ENCODE data around the gene VANGL1. TPM values are rescaled to one million over a fixed set of nuclear protein-coding genes. Genes with fewer than 3 reads are reported as not detected.

The VANGL1 gene
- total RNA-seq, 1 donor from 2014 or later, result 15.2 TPM

DNA sequence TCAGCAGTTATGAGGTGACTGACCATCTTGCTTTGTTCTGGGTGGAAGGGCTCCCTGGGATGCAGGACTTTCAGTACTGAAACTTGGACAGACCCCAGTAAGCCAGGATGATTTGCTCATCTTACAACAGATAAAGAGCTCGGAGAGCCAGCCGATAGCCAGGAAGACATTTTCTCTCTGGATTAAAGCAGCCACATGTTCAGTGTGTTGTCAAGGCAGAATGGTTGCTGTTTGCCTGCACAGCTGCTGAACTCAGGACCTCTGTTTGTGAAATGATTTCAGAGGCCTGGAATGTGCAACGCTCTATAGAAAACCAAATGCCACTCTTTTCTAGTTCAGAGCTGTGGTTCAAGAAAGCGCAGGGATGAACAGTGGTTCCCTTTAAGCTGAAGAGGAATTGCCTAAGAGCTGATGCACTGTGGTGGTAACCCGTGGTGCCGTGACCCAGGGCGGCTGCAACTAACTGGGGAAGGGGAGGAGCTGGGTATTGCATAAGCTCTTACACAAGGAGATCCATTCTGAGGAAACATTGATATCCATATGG lies 86.0 kb downstream of the VANGL1 start:
- no peak overlapping the region for H3K4me3 ChIP-seq (ENCODE audit: low read depth, low read length)
- no peaks in the 10 kb centered on the region for H3K27me3 ChIP-seq (ENCODE audit: control insufficient read depth, insufficient read depth, low read length)
- no peaks in the 10 kb centered on the region for H3K36me3 ChIP-seq (ENCODE audit: control insufficient read depth, insufficient read depth, low read length)
- peak; percentile 75 for DNase-seq (ENCODE audit: low read depth)
- TF ChIP-seq, protein P1, sequence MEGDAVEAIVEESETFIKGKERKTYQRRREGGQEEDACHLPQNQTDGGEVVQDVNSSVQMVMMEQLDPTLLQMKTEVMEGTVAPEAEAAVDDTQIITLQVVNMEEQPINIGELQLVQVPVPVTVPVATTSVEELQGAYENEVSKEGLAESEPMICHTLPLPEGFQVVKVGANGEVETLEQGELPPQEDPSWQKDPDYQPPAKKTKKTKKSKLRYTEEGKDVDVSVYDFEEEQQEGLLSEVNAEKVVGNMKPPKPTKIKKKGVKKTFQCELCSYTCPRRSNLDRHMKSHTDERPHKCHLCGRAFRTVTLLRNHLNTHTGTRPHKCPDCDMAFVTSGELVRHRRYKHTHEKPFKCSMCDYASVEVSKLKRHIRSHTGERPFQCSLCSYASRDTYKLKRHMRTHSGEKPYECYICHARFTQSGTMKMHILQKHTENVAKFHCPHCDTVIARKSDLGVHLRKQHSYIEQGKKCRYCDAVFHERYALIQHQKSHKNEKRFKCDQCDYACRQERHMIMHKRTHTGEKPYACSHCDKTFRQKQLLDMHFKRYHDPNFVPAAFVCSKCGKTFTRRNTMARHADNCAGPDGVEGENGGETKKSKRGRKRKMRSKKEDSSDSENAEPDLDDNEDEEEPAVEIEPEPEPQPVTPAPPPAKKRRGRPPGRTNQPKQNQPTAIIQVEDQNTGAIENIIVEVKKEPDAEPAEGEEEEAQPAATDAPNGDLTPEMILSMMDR (IDR thresholded peaks at IDR 0.05; ENCODE audit: insufficient read depth, low read length, poor library complexity, severe bottlenecking), result no peak

DNA sequence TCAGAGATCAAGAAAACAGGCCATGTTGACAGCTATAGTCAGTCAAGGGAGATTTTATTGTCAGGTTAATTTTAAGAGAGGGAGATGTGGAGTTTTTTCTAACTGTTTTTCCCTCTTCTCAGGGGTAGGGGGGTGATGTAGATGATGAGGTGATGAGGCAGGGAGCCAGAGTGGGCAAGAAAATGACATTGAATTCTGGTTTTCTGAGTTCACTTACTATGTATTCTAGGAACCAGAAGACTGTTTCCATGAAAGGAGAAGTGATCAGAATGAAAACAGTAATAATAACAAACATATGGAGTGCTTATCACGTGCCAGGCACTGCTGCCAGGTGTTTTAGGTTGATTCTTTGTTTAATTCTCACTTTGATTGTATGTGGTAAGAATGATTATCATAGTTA lies 86.6 kb downstream of the VANGL1 start:
- Histone ChIP-seq H3K4me3 (ENCODE audit: low read depth, low read length) (no peak overlapping the region), H3K27me3 (ENCODE audit: control insufficient read depth, insufficient read depth, low read length) (no peaks in the 10 kb centered on the region), H3K36me3 (ENCODE audit: control insufficient read depth, insufficient read depth, low read length) (no peaks in the 10 kb centered on the region)
- DNase-seq (ENCODE audit: low read depth), result no peak
- TF ChIP-seq, protein P1 (IDR thresholded peaks at IDR 0.05; ENCODE audit: insufficient read depth, low read length, poor library complexity, severe bottlenecking), result no peak

DNA sequence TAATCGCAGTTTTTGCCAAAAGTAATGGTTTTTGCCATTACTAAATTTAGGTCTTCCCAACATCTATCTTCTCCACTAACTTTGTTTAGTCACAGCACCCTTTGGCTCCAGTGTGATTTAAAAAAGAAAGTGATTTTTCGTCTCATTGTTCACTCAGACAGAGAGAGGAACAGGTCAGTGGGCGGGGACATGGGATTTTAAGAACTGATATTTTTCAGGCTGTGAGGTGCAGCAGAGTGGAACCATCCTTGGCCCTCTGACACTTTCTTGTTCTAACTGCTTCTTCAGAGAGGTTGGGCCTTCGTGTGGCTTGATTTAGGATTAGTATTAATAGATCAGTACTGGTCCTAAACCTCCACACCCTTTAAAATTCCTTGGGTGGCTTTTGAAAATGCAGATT lies 88.0 kb downstream of the VANGL1 start:
- no peaks in the 10 kb centered on the region for H3K27me3 ChIP-seq (ENCODE audit: control insufficient read depth, insufficient read depth, low read length)
- no peaks in the 10 kb centered on the region for H3K36me3 ChIP-seq (ENCODE audit: control insufficient read depth, insufficient read depth, low read length)
- no peak overlapping the region for H3K4me3 ChIP-seq (ENCODE audit: low read depth, low read length)
- DNase-seq (ENCODE audit: low read depth), result no peak
- TF ChIP-seq, protein P1 (IDR thresholded peaks at IDR 0.05; ENCODE audit: insufficient read depth, low read length, poor library complexity, severe bottlenecking), result no peak

DNA sequence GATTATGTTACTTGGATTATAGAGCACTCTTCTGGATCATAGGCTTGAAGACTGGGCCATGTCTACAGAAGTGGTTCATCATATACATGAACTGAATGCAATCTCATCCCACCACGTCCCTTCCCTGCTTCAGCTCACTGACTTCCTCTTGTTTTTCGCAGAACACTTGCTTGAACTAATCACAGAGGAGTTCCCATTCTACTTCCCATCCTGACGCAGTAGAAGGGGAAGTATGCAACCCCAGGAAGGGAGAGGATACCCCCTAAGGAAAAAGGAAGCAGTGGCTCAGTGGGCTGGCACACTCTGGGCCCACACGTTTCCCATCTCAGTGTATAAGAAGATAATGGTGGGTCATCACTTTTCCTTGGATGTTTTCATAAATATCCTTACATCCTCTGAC lies 90.5 kb downstream of the VANGL1 start:
- DNase-seq (ENCODE audit: low read depth), result no peak
- Histone ChIP-seq H3K27me3 (ENCODE audit: control insufficient read depth, insufficient read depth, low read length) (no peaks in the 10 kb centered on the region), H3K36me3 (ENCODE audit: control insufficient read depth, insufficient read depth, low read length) (no peaks in the 10 kb centered on the region), H3K4me3 (ENCODE audit: low read depth, low read length) (no peak overlapping the region)
- TF ChIP-seq, protein P1 (IDR thresholded peaks at IDR 0.05; ENCODE audit: insufficient read depth, low read length, poor library complexity, severe bottlenecking), result no peak

DNA sequence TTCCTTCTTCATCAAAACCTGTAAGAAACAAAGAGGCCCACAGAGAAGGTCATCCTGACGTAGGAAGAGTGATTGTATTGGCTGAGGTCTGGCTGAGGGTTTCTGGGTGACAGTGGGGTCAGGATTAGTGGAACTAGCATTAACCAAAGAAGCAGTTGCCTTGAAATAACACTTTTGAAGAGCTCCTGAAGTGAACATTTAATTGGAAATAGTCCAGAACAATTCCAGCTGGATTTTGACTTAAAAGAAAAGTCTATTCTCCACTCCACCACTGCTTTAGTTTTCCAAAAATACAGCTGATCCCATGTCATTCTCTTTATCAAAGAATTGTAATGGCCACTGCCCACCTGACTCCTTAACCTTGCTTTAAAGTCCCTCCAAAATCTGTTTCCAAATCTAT lies 99.0 kb downstream of the VANGL1 start:
- no peak overlapping the region for H3K4me3 ChIP-seq (ENCODE audit: low read depth, low read length)
- DNase-seq (ENCODE audit: low read depth), result no peak
- H3K27me3 ChIP-seq (ENCODE audit: control insufficient read depth, insufficient read depth, low read length), result peaks cover 2% of the 10 kb centered on the region
- H3K36me3 ChIP-seq (ENCODE audit: control insufficient read depth, insufficient read depth, low read length), result no peaks in the 10 kb centered on the region
- TF ChIP-seq, protein P1 (IDR thresholded peaks at IDR 0.05; ENCODE audit: insufficient read depth, low read length, poor library complexity, severe bottlenecking), result no peak

DNA sequence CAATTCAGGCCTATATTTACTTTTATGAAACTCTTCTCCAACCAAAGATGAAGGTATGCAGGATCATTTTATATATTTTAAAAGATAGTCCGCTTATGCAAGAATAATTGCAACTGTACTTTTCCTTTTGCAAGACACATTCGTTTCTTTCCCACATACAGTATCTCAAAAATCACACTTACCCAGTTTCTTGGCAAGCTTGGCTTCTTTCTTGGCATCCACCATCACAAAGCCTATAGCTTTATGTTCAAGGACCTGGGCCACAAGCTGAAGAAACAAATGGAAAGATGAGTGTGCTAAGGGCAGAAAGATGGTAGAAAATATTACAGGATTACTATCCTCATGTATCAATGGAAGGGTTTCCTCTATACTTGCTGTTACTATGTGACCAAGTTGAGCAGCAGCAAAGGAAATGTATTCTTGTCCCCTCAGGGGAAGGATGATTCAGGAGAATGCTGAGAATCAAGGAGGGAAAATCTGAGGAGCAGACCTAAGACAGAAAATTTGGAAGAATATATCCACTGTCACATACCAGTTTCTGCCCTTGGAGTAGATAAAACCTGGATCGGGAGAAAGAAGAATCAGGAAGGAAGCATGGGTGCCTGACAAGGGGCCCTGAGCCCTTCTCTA lies 103.0 kb downstream of the VANGL1 start:
- TF ChIP-seq, protein P1 (IDR thresholded peaks at IDR 0.05; ENCODE audit: insufficient read depth, low read length, poor library complexity, severe bottlenecking), result no peak
- no peak overlapping the region for H3K4me3 ChIP-seq (ENCODE audit: low read depth, low read length)
- H3K36me3 ChIP-seq (ENCODE audit: control insufficient read depth, insufficient read depth, low read length), result no peaks in the 10 kb centered on the region
- H3K27me3 ChIP-seq (ENCODE audit: control insufficient read depth, insufficient read depth, low read length), result no peaks in the 10 kb centered on the region
- DNase-seq (ENCODE audit: low read depth), result no peak
